HG03108 (cell line): ENCODE data around the gene TNRC18.

Source experiments
- ATAC-seq: cut with Tn5 transposase; IDR thresholded peaks from one replicate; pipeline ENCODE4 v1.9.1; 2021; ENCODE audit warnings: moderate library complexity; ENCODE audit not compliant: unreplicated experiment

TNRC18 gene

DNA sequence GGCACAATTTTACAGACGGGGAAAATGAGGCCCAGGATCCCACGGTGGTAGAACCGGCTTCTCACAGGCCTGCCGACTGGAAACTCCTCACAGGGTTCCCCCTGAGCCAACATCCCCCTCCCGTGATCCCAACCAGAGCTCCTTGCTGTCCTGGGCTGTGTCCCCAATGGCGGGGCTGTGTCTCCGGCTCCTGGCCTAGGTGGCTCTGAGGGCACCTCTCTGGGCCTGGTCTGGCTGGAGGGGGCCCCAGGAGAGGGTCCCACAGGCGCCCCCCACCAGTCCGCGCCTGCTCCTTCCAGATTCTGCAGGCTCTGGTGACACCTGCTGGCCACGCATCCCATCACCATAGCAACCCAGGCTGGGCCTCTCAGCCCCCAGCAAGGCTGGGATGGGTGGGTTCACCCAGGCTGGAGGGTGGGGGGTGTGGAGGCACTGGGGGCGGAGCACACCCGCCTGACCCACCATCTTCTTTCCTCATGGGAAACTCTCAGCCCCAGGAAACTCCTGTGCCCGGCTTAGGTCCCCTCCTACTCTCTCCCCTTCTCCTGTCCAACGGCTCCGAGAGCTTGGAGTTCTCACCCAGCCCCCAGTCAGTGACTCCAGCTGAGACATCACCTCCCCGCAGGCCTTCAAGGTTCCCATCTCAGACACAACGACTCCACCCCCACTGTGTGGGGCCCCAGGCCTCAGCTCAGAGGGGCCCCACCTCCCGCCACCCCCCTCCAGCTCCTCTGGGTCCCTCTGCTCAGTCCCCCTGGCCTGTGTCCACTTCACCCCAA, 27.1 kb upstream of the TNRC18 start:
- ATAC-seq: no peak

DNA sequence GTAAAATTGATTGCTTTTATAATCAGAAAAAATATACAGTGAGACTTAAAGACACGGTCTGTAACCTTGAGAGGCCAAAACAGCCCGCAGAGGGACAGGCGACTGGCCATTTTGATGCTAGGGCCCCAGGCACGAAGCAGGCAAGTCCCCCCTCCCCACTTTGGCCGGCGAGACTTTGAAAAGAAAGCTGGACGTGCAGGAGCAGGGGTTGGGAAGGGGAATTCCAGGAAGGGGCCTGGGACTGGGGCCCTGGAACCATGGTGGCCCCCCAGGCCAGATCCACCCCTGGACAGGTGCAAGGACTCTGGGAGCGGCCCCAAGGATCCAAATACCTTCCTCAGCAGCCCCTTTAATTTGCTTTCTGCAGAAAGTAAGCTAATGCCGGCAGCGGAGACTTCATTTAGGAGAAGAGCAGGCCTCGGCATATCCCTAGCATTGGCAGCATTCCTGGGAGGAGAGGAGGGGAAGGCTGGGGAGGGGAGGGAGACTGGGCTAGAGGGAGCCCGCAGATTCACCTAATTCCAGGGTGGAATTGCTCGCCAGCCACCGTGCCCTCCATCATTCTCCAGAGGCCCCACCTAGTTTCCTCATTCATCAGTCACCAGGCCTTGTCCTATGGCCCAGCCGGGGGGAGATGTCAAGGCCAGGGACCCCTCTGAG, 24.9 kb upstream of the TNRC18 start:
- no peak for ATAC-seq

DNA sequence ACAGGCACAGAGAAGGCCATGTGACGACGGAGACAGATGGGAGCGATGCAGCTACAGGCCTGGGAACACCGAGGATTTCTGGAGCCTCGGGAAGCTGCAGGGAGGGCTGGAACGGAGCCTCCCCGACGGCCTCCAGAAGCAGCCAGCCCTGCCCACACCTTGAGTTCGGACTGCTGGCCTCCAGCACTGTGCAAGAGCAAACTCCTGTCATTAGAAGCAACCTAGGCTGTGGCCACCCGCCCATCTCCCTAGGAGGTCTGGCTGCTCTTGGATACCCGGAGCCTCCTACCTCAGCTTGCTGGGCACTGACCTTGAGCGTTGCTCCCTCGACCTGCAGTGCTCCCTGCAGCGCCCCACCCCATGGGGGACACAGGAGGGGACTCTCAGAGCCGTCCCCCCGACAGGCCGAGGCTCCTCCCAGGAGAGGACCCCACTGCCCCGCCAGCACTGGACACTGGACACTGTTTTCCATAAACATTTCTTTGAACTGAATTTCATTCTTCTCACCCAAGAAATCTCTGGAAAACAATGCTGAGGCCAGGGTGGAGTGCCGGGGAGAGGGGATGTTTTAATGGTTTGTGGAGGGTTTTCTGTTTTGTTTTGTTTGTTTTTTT, 22.5 kb upstream of the TNRC18 start:
- ATAC-seq: no peak

DNA sequence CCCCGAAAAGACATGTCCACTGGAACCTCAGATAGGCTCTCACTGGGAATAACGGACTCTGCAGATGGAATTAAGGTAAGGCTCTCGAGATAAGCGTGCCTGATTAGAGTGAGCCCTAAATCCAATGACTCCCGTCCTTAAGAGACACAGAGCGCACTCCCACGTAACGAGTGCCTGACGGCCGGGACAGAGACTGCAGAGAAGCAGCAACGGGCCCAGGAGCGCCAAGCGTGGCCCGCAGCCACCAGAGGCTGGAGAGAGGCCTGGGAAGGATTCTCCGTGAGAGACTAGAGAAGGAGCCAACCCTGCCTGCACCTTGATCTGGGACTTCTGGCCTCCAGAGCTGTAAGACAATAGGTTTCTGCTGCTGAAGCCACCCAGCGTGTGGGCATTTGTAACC, 20.0 kb upstream of the TNRC18 start:
- ATAC-seq: no peak

DNA sequence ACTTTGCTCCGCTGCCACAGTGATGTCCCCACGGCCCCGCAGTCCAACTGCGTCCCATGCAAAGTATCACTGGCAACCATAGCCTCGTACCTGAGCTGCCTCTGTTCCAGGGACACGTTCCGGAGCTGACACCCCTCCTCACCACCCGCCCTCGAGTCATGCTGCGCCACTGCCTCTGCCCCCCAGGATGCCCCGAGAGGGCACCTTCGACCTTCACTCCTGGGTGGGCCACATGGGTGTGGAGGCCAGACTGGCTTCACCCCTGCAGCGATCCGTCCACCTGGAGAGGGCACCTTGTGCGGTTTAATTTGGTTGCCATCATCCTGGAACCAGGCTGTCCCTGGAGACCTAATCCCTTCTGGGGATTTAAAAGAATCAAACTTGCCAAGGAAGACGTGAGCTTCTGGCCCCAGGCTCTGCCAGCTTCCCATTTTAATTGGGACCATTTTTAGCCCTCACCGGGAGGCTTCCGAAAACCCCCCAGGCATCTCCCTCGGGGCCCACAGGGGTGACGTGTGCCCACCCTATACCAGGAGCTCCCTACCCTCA, 19.2 kb upstream of the TNRC18 start:
- ATAC-seq: no peak

DNA sequence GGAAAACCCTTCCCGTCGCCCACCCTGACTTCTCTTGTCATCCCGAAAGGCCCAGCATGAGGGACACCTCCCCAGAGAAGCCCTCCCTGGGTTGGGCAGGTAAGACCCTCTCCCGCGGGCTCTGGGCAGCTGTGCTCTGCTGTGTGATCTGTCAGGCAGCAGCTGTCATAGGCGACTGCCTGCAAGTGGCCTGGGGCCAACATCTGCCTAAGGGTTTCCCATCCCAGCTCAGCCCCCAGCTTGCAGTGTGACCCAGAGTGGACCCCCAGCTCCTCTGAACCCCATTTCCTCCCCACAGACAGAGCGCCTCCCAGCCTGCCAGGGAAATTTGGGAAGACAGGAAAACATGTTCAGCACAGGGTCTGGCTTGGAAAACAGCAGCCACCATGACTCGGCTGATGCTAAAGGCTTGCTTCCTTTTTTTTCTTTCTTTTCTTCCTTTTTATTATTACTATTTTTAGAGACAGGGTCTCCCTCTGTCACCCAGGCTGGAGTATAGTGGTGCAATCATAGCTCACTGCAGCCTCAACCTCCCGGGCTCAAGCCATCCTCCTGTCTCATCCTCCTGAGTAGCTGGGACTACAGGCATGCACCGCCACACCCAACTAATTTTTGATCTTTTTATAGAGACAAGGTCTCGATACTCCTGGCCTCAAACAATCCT, 18.3 kb upstream of the TNRC18 start:
- no peak for ATAC-seq

DNA sequence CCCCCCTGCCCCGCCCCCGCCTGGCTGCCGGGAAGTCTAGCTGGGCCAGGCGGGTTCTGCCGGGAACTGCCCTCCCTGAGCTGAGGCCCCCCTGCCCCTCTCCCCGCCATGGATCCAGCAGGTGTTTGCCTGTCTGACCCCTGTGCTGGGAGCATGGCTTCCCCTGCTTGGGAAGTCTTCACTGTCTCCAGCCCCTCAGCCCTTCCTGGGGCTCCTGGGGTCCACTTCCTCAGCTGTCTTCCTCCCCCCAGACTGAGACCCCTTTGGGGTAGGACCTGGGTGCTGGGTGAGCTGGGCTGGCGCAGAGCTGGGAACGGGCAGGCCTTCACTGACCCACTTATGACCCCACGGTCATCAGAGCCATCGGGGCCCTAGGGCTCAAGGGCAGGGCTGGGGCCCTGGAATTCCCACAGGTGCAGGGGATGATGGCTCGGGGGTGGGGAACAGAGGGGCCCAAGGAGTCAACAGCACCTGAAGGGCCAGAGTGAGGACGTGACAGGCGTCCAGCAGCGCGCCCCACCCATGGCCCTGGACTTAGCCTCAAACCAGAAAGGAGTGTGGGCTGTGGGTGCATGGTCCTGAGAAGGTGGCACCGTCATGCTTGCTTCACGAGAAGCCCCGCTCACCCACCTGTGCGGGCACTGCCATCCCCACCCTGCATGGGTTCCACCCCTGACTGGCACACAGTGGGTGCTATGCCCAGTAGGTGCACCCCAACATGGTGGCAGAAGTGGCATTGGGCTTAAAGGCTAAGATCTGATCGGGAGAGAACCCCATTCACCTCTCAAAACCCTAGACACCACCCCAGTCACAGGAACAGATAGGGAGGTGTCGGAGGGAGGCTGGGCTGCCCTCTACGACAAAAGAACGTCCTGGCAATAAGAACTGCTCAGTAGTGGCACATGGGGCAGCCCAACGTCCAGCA, 16.2 kb upstream of the TNRC18 start:
- no peak for ATAC-seq

DNA sequence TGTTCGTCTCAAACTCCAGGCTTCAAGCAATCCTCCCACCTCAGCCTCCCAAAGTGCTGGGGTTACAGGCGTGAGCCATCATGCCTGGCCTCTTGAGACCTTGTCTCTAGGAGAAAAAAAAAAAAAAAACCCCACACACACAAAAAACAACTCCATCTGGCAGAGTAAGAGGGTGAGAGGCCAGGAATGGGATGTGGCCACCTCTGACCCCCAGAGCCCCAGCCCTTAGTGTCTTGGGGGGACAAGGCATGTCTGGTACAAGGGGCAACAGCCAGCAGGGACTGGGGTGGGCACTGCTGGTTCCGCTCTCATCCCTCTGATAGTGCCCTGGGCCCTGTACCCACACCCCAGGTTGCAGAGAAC, 15.6 kb upstream of the TNRC18 start:
- ATAC-seq: no peak

DNA sequence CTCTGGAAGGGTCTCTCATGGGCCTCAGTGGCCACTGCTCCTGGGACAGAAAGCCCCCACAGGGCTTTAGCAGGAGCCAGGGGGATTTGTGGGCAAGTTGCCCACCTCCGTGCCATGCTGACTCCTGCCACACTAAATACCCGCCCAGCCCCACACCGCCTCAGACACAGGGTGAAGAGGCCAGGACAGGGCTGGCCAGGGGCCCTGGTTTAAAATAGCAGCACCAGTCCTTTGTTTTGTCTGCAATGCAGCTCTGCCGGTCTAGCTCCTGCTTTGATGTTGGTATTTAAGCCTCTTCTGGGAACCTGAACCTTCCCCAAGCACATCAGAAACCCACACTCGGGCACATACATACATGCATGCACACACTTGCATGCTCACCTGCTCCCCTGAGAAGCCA, 14.4 kb upstream of the TNRC18 start:
- no peak for ATAC-seq

DNA sequence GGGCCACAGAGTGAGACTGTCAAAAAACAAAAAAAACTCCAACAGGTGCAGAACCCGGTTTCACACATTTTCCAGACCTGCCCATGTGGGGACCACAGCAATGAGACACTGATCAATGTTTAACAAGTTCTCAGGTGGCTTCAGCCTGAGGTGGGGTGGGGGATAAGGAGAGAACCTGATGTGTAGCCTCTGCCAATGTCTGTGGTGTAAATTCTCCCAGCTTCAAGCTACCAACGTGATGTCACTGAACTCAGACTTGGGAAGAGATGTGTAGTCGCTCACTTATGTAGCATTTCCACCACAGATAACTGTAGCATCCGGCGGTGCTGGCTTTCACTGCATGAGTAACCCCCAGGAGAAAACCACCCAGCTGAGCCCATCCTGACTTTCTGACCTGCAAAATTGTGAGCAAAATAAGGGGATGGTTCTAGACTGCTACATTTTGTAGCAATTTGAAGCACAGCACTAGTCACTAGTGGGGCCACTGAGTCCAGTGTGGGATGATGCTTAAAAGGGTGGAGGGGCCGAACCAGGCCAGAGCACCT, 13.8 kb upstream of the TNRC18 start:
- ATAC-seq: no peak

DNA sequence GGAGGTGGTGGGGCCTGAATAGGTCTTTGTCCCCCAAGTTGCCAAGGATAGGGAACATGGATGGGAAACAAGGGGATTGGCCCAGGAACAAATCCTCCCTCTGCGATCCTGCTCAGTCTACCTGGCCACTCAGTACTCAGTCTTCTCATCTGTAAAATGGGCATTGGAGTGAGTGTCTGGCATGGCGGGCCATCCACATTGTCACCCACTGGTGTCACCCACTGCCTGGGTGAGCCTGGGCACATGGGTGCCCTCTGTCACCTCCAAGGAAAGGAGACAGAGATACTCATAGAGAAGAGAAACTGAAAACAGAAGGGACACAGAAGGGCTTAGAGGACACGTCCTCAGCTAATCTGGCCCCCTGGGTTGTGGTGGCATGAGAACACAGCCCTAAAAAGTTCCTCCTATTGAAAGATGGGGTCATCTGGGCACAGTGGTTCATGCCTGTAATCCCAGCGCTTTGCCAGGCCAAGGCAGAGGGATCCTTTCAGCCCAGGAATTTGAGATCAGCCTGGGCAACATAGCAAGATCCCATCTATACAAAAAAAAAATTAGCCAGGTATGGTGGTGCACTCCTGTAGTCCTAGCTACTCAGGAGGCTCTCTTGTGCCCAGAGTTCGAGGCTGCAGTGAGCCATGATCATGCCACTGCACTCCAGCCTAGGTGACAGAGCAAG, 12.5 kb upstream of the TNRC18 start:
- no peak for ATAC-seq

DNA sequence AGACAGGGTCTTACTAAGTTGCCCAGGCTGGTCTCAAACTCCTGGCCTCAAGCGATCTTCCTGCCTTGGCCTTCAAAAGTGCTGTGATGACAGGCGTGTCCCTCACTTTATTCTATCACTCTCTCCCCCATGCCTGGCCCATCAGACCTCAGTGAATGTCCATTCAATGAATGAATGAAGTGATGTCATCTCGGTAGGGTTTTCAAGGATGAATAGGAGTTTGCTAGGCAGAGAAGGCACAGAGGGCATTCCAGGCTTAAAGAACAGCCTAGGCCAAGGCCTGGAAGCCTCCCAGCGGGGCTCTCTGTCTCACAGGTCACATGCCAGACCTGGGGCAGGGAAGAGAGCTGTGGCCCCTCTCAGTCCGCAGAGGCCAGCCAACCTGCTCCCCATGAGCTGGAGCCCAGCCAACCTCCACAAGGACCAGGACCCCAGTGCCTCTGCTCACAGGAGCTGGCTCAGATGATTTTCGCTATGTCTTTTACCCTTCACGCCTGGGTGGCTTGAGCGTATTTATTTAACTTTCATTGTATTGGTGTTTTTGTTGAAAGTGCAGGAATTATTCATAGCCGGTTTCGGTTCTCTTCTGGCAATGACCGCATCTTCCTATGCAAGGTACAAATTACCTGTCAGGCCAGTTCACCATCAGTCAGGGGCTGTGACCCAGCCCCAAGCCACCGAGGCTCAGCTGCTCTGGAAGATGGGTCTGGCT, 11.8 kb upstream of the TNRC18 start:
- ATAC-seq: no peak

DNA sequence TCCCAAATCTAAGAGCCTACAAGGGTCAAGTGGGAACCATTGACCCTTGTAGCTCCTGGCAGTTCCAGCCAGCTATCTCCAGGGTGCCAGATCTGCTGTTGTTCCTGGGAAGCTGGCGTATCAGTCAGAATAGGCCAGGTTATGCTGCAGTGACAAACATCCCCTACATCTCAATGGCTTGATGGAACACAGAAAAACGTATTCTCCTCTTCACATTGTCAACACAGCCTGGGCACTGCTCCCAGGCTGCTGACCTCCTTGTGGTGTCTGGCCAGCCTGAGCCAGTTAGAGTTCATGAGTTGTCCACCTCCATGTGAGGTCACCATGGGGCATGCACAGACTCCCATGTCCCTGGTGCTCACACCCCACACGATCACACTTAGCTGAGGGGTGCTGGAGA, 9.5 kb upstream of the TNRC18 start:
- ATAC-seq: no peak

DNA sequence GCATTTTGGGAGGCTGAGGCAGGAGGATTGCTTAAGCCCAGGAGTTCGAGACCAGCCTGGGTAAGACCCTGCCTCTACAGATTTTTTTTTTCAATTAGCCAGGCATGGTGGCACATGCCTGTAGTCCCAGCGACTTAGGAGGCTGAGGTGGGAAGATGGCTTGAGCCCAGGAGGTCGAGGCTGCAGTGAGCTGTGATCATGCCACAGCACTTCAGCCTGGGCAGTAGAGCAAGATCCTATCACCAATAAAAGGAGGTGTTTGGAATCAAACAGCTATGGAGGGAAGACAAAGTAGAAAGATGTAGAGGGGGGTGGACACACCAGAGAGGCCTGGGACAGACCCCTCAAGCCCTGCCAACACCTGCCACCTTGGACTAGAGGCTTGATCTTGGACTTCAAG, 9.1 kb upstream of the TNRC18 start:
- no peak for ATAC-seq

DNA sequence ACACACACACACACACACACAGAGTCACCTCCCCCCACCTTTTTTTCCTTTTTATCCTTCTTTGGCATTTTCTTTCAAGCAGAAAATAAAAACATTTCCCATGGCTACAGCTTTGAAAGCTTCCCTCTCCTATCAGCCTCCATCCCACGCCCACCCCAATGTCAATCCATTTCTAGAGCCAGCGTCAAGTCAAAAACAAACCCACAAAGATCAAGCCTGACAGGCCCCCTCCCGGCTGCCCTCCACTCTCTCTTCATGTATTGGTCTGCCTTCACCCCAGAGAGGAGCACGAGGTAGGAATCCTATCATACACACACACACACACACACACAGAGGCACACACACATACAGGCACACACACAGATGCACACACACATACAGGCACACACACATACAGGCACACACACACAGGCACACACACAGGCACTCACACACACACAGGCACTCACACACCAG, 8.0 kb upstream of the TNRC18 start:
- no peak for ATAC-seq

DNA sequence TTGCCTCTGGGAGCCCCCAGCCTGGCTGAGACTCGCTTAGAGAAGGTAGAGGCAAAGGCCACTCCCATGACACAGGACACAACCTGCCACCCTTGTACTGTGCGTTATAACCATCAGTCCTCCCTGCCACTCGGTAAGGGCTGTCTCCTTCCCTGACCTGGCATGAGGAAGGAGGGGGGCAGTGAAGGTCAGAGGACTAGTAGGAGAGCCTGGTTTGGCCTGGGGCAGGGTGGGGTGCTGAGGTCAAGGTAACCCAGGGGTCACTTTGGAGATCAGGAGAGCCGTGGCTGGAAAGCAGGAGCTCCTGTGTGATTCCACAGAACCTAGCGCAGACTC, 6.9 kb upstream of the TNRC18 start:
- ATAC-seq: no peak

DNA sequence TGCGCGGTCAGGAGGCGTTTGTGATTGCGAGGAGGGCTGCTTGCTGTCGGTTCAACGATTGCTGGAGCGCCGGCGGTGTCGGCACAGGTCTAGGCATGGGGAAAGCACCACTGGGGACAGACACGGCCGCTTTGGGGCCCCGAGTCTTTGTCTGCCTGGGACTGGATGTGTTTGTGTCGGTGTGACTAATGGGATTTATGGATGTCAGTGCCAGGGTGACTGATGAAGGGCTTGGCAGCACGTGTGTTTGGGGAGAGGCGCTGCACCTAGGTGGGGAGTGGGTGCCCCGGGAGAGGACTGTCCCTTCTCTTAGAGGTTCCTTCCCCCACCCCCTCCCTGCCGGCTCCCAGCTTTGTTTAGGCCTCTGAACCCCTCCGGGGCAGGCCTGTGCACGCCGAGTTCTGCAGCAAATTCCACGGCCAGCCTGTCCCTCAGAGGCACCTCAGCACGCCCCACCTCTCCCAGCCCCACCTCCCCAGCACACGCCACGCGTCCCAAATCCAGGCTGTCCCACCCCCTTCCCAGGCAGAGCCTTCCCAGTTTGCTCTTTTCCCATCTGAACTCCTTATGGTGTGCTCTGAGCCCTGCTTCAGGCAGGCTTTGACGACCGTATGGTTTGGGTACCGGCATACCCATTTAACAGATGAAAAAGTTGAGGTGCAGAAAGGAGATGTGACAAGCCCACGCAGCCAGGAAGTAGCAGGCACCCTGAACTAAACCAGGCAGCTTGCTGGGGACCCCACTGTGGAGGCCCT, 6.4 kb upstream of the TNRC18 start:
- no peak for ATAC-seq

DNA sequence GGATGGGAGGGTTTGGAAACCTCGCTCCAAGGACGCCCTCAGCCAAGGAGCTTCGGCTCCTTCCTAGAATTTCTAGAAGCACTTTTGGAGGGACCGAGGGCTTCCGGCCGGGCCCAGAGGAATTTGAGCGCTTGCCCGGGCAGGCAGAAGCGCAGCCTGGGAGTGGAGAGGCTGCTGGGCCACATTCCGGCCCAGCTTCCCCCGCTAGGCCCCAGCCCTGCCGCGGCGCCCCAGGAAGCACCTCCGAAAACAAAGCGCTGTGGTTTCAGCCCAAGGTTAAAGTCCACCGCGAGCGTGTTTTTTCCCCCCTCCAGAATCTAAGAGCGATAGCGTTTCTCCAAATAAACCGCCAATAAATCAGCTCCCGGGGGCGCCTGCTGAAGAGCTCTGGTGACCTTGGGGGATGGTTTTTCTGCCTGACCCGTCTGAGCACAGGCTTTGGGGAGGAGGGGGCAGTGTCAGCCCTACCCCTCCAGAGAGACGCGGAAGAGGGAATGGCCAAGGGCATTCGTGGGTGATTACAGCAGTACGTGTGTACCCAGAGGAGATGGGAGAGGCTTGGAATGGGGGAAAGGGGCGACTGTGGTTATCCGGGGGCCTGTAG, 5.7 kb upstream of the TNRC18 start:
- ATAC-seq: no peak
